Measurements from ENCODE around the gene SEC31A. TPM values are rescaled to one million over a fixed set of nuclear protein-coding genes. Genes with fewer than 3 reads are reported as not detected.
"Not testable (repeated sequence)": the region's sequence is repeated elsewhere in the genome, so short reads cannot be mapped to it uniquely, and the experiment has no call there.

Gene SEC31A
- polyA plus RNA-seq, 3 donors, result 225 to 236 (median 233) TPM

DNA sequence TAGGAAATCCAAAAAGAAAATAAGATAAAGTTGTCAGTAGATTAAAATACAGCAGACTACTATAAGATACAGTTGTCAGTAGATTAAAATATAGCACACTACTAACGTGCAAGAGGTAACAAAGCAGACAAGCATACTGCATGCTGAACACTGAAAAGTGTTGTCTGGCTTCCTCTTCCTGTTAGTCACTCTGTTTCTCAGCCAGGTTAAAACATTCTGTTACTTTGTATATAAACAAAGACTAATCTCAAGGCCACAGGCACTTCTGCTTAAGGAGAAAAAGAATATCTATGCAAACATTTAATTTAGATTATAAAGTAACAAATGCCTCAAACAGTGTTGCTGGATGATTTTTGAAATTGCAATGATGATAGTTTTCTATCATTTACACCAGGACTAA is 51.3 kb downstream of the SEC31A start:
- DNase-seq (ENCODE audit: low read depth in 3 of 3, low spot score in 2 of 3), result no peak

DNA sequence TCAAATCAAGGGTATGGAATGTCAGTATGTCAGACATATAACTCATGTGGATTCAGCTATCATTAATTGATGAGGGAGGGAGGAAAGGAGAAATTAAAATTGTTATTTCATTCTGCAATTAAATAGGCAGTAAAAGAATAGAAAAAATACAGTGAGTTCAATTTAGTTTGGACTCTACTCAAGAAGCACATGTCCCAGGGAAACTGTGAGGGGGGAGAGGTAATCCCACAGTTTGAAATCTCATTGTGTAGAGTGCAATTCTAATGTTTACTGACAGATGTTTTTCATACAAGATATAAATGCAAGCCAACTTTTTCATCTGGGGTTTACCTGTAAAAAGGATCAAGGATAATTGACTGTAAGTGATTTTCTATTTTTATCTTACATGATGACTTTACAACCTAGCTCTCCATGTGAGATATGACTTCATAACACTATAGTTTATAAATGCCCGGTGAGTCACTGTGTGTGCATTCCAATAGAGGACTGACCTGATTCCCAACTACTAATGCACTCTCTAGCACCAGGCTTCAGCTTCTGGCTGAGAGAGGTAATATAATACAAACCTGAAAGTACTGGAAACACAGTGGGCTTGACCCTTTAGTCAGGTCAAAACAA is 57.1 kb downstream of the SEC31A start:
- DNase-seq (ENCODE audit: low read depth in 3 of 3, low spot score in 2 of 3), result no peak

DNA sequence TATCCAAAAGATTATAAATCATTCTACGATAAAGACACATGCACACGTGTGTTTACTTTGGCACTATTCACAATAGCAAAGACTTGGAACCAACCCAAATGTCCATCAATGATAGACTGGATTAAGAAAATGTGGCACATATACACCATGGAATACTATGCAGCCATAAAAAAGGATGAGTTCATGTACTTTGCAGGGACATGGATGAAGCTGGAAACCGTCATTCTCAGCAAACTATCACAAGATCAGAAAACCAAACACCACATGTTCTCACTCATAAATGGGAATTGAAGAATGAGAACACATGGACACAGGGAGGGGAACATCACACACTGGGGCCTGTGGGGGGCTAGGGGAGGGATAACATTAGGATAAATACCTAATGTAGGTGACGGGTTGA is 57.9 kb downstream of the SEC31A start:
- not testable (repeated sequence) for DNase-seq (ENCODE audit: low read depth in 3 of 3, low spot score in 2 of 3)

DNA sequence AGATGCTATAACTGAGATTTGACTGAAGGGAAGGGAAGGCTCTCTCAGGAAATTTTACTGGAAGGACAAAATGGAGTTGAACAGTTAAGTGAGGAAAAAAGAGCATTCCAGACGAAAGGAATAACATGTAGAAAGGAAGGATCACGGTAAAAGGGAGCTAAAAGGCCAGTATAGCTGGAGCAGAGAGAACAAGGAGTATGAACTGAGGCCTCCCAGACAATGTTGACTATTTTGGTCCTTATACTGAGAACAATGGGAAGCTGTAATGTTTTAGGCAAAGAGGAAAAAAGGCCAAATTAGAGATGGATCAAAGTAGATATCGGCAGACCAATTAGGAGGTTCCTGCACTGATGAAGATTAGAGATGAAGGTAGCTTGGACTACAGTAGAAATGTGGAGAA is 65.5 kb downstream of the SEC31A start:
- DNase-seq (ENCODE audit: low read depth in 3 of 3, low spot score in 2 of 3), result no peak

DNA sequence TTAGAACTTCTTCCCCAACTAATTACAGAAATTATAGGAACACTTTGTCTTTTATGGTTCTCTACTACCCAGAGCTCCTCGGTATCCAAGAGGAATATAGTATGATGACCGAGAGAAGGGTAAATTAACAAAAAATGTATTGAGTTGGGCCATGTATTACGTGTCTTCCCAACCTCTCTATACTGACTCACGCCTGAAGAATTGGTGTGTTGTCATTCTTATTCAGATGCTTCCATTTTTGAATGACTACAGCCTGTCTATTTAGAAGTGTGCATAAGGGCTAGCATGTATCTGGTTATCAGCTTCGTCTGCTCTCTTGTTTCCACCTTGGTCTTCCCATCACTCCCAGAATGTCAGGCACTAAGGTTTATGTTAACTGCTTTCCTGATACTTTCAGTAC is 67.9 kb downstream of the SEC31A start:
- DNase-seq (ENCODE audit: low read depth in 3 of 3, low spot score in 2 of 3), result no peak

DNA sequence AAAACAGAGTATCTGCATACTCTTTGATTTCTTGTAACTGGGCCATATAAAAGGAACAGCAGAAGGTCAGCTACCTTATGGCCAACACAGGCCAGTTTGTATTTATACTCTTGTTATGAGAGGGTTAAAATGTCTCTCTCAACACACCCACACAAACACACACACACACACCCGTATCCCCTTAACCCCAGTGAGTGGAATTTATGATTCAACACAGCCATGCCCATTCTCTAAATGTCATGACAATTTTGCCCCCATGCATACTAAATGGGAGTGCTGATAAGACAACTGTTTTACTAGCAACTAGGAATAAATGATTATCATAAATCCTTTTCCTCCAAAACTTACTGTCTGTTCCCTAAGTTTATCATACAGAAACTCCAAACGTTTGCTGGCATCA is 70.3 kb downstream of the SEC31A start:
- DNase-seq (ENCODE audit: low read depth in 3 of 3, low spot score in 2 of 3), result no peak

DNA sequence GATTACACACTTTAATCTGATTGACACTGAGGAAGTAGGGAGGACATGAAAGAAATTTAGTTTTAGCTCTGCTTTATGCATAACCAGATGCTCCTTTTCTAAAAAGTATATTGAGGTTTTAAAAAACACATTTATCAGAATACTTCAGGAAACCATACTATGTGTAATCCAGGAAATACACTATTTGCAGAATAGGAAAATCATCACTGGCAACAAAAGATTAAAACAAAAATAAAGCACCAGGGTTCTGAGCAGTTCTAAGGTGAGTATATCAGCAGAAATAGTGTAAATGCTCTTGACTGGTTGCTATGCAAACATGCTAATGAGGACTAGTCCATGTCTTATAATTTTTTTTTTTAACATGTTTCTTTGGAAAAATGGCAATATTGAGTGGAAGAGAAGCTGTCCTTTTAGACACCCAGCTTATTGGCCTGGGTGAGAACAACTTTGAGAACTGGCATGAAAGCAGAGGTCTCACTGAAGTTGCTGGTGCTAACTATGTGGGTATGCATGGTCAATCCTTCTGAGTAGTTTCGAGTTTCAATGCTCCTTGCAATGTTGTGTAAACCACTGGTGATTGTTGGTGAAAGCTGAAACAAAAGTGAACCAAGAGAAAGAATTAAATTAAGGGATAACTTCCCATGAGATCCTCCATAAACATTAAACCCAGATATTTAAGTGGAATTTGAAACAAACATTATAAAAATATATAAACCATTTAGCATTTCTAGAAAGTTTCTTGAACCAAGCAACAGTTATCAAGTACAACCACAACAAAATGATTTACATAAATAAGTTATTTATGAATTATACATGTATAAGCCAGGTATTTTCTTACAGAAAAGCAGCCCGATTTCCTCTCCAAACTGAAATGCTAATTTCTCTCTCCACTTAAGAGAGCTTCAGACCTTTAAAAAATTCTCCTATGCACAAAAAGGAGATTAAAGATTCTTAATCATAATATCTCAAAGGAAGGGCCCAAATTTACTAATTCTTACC is 72.0 kb downstream of the SEC31A start:
- DNase-seq (ENCODE audit: low read depth in 3 of 3, low spot score in 2 of 3), result no peak

DNA sequence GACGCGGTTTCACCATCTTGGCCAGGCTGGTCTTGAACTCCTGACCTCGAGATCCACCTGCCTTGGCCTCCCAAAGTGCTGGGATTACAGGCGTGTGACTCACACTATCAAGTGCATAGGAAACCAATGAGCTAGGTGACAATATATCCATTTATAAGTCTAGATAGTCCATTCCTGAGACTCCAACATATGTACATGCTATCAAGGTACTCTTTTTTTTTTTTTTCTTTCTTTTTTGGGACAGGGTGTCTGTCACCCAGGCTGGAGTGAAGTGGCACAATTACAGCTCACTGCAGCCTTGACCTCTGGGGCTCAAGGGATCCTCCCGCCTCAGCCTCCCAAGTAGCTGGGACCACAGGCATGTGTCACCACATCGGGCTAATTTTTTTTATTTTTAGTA is 74.1 kb downstream of the SEC31A start:
- DNase-seq (ENCODE audit: low read depth in 3 of 3, low spot score in 2 of 3), result not testable (repeated sequence)

DNA sequence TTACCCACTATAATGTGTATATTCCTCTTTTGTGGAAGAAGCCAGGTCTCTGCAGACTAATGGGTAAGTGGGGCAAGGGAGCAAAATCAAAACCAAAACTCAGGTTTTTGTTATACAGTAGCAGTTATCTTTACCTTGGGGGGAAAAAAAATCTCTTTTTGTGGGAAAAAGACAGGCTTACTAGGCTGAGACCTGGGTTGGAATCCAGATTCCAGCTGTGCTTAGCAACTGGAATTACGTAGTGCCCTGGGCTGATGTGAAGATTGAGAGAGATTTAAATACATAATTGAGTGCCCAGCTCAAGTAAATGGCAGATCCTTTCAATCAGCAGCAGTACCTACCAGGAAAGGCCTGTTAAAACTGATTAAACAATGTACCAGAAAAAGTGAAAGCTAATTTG is 76.9 kb downstream of the SEC31A start:
- DNase-seq (ENCODE audit: low read depth in 3 of 3, low spot score in 2 of 3), result no peak

DNA sequence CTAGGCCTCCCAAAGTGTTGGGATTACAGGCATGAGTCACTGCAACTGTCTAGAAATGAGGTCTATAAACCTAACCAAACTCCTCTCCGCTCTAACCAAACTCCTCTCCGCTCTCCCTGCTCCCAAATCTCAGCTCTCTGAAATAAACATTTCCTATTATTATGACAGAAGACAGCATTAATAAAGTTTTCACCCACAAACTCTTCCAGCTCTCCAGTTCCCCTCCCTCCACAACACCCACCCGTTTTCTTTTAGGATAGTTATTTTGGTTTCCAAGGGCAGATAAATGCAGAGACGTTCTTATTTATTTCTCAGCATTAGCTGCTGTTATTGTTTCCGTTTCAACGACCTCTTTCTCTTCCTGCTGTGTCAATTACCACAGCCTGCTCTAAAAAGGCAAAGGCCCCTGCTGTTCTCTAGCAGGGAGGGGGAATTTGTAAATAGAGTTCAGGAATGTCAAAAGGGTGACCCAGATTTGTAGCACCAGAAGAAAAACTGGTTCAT is 79.1 kb downstream of the SEC31A start:
- peak; percentile 10 to 19 (median 10) for DNase-seq (ENCODE audit: low read depth in 3 of 3, low spot score in 2 of 3)

DNA sequence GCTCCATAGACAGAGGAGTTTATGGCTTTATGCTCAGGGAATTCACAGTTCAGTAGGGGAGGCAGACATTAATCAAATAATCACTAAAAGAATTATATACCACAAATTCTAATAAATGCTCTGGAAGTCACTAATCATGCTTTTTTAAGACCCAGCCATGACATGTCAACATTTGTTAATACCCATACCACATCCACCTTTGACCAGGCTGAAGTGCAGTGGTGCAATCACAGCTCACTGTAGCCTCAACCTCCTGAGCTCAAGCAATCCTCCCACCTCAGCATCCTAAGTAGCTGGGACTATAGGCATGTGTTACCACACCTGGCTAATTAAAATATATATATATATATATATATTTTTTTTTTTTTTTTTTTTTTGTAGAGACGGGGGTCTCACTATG is 79.6 kb downstream of the SEC31A start:
- DNase-seq (ENCODE audit: low read depth in 3 of 3, low spot score in 2 of 3), result no peak

DNA sequence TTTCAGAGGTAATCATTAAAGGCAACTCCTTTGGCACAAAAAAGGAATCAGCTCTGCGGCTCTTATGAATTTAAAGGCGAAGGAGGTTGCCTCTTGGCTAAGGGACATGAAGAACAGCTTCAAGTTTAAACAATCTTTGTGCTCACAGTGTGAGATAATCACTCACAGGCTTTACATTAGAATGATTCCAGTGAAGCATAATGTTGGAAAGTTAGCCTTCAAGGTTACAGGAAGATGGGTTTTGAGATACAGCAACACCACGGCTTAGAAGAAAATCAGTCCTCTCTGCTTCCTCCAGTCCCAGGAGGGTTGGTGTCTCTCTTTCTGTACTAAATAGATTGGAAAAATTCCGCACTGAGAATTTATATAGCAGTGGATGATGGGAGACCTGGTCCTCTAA is 80.8 kb downstream of the SEC31A start:
- DNase-seq (ENCODE audit: low read depth in 3 of 3, low spot score in 2 of 3), result no peak

DNA sequence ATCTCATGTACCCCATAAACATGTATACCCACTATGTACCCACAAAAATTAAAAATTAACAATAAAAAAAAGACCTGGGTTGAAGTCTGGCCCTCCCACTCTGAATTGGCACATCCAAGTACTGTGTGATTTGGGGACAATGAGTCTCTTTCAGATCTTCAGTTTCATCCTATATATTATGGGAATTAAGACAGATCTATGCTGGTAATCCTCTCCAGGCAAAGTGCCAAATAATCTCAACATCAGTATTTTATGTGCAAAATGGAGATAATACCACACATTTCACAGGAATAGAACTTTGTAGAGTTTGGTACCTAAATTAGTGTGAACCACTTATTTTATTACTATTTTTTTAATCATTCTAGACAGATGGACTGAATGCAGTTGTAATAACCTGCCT is 81.3 kb downstream of the SEC31A start:
- DNase-seq (ENCODE audit: low read depth in 3 of 3, low spot score in 2 of 3), result no peak

DNA sequence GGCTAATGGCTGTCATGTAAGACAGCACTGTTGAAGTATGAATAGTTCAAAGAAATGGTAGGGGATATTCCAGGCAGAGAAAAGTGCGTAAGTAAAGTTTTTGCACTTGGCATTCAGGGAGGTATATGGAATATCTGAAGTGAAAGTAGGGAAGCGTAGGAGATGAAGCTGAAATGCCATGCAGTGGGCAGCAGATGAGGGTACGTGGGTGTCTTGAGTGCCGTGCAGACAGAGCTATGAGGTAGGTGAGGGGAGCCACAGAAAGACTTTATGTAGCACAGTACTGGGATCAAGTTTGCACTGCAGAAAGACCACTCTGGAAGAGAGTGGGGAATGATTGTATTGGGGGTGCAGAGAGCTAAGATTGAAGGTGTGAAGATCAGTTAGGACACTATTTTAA is 87.2 kb downstream of the SEC31A start:
- no peak for DNase-seq (ENCODE audit: low read depth in 3 of 3, low spot score in 2 of 3)

DNA sequence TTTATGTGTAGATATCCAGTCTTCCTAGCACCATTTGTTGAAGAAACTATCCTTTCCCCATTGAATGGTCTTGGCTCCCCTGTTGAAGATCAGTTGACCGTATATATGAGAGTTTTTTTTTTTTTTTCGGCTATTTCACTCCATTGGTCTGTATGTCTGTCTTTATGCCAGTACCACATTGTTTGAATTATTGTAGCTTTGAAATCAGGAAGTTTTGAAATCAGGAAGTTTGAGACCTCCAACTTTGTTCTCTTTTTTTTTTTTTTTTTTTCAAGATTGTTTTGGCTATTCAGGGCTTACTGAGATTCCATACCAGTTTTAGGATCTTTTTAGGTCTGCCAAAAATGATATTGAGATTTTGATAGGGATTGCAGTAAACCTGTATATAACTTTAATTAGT is 88.0 kb downstream of the SEC31A start:
- DNase-seq (ENCODE audit: low read depth in 3 of 3, low spot score in 2 of 3), result no peak

DNA sequence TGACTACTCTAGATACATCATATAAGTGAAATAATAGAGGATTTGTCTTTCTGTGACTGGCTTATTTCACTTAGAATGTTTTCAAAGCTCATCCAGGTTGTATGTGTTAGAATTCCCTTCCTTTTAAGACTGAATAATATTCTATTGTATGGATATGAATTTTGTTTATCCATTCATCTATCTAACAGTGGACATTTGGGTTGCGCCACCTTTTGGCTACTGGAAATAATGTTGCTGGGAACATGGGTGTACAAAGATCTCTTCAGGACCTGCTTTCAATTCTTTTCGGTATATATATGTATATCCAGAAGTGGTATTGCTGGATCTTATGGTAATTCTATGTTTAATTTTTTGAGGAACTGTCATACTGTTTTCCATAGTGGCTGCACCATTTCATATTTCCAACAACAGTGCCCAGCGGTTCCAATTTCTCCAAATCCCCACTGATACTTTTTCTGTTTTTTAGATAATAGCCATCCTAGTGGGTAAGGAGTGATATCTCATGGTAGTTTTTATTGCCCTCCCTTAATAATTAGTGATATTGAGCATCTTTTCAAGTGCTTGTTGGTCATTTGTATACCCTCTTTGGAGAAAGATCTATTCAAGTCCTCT is 88.9 kb downstream of the SEC31A start:
- DNase-seq (ENCODE audit: low read depth in 3 of 3, low spot score in 2 of 3), result no peak

DNA sequence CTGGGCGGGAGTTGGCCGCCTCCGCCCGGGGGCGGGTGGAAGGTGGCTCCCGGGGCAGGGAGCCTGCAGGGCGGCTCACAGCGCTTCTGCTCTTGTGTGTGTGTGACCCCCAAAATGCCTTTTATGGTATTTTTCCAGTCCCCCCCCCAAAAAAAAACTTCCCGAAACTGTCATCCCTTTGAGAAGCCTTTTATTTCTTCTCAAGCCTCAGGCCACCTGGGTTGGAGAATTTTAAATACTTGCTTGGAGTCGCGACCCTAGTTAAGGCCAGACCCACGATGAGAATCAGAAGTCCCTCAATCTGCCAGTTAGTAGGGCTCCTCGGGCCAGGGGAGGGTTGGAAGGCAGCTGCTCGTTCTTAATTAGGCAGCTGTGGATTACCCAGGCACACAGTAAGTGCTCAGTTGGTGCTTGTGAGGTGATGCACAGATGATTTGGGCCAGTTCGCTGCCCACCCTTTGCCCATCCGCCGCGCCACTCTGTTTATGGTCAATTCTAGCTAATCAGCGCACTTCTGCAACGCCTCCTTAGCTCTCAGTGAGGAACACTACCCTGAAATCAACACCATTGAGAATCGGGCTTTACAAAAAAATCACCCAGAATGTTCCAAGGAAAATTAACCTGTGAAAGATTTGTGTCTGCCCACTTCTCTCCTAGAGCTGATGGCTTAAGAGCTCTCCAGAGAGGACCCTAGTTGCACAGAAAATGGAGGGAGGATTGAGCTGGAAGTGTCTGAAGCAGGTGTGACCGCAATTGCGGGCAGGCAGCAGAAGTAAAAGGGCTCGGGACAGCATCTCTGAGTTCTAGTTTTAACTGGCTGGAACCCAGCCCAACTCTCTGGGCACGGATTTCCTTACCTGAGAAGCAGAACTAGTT is 91.7 kb downstream of the SEC31A start:
- no peak for DNase-seq (ENCODE audit: low read depth in 3 of 3, low spot score in 2 of 3)

DNA sequence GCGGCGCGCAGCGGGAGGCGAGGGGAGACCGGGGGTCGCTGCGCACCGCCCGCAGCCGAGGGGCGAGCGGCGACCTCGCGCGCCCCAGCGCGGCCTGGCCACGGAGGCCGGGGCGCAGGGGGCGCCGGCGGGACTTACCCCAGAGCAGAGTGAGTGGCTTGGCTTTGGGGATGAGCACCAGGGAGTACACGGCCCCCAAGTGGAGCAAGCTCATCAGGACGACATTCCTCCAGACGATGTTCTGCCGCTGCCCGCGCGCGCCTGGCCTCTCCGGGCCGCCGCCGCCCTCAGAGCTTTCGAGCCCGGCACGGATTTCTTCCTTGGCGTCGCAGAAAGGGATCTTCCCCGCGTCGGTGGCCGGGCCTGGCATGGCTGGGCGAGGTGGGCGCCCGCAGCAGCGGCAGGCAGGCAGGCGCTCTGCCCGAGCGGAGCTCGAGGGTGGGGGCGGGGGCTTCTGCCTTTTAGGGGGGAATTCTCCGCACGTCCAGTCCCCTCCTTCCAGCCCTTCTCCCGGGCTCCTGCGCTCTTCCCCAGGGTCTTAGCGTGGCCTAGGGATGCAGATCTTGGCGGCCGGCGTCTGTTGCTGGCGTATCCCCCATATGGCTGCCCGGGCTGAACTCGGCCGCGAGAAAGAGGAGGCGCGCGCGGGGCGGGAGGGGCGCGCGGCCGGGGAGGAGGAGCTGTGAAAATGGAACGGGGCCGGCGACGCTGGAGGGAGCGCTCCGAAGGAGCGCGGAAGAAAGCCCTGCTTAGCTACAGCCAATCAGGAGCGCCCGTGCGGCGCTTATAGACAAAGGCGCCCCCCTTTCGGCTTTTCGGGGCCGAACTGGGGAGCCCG is 92.6 kb downstream of the SEC31A start, which contains the start of gene SCD5:
Gene SCD5, minus strand, starts transcription at position 629 of the 838 bp plus-strand sequence. Its CDS starts 259 bp downstream, at position 370.
- DNase-seq (ENCODE audit: low read depth in 3 of 3, low spot score in 2 of 3), result peak in 1 of 3 donors; percentile 70

DNA sequence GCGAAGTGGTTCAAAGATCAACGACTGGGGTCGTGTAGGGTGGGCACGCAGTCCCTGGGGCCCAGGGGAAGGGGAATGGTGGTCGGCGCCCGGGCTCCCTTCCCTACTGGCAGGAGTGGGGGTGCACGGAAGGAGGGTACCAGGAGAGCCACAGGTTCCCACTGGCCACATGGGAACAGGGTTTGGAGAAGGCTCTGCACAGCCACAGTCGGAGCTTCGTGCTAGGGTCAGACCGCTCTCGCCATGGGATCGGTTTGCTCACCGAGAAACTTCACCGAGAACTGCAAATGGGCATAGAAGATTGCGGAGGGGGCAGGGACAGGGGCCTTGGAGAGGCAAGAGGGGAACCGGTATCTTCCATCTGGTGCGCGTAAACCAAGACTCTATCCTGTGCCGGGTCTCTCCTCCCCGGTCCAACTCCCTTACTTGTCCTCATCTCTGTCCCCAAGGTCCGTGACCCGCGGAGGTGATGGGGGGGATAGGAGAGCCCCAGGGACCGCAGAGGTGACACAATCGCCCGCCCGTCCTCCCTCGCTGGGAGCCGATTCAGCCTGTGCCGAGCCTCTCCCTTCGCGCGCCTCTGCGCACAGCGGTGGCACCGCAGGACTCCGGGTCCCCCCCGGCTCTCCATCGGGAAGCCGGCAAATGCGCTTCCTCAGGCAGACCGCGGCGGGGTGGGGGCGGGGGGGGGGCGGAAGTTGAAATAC is 93.4 kb downstream of the SEC31A start:
- DNase-seq (ENCODE audit: low read depth in 3 of 3, low spot score in 2 of 3), result no peak
